ENCODE results near the gene KIF1B. TPM values are rescaled to one million over a fixed set of nuclear protein-coding genes. Genes with fewer than 3 reads are reported as not detected.

The KIF1B gene
- total and polyA plus RNA-seq, 2 donors (not counting 1 experiment from before 2014, with no cell fraction given): 3.5 to 16.4 TPM

GRCh38 chr1:10171105-10171767 lies 39.1 kb upstream of the KIF1B start:
- peaks cover 4% of the 10 kb centered on the region for H3K4me1 Mint-ChIP-seq
- Histone ChIP-seq H2AFZ (ENCODE audit: insufficient read depth, low read depth, low read length, poor library complexity, severe bottlenecking) (no peak overlapping the region), H3K79me2 (ENCODE audit: control insufficient read depth, insufficient read depth, low read length) (no peaks in the 10 kb centered on the region), H3K4me3 (ENCODE audit: control extremely low read depth in 1 of 5, extremely low read depth in 1 of 5, insufficient read depth in 1 of 5, low read depth in 2 of 5, low read length in 4 of 5) (no peak overlapping the region), H3K4me2 (replicated peaks; ENCODE audit: low read depth, low read length, poor library complexity, severe bottlenecking) (no peak overlapping the region), H3K9me3 (ENCODE audit: control extremely low read depth in 1 of 3, control insufficient read depth in 2 of 3, insufficient read depth in 1 of 3, low read length in 2 of 3) (no peaks in the 10 kb centered on the region), H3K27ac (ENCODE audit: low read length in 2 of 2) (no peak overlapping the region), H3K4me1 (ENCODE audit: control insufficient read depth in 2 of 2, insufficient read depth in 2 of 2, low read length in 2 of 2) (no peaks in the 10 kb centered on the region), H3K9ac (ENCODE audit: low read length) (no peak overlapping the region), H3K36me3 (replicated peaks in 1 of 2; ENCODE audit: control extremely low read depth in 1 of 2, control insufficient read depth in 1 of 2, extremely low read depth in 1 of 2, insufficient read depth in 2 of 2, low read length in 1 of 2) (peaks cover 2 to 41% of the 10 kb centered on the region in 2 experiments), H4K20me1 (ENCODE audit: control insufficient read depth, insufficient read depth, low read length, poor library complexity, severe bottlenecking) (no peaks in the 10 kb centered on the region), H3K27me3 (replicated peaks in 1 of 4; ENCODE audit: control extremely low read depth in 1 of 4, control insufficient read depth in 3 of 4, insufficient read depth in 4 of 4, low read length in 3 of 4) (no peaks in the 10 kb centered on the region)
- no peak for TF ChIP-seq EZH2 (IDR thresholded peaks at IDR 0.05; ENCODE audit: borderline replicate concordance, insufficient read depth, low read depth, low read length, poor library complexity, severe bottlenecking)
- TF ChIP-seq, protein P1, sequence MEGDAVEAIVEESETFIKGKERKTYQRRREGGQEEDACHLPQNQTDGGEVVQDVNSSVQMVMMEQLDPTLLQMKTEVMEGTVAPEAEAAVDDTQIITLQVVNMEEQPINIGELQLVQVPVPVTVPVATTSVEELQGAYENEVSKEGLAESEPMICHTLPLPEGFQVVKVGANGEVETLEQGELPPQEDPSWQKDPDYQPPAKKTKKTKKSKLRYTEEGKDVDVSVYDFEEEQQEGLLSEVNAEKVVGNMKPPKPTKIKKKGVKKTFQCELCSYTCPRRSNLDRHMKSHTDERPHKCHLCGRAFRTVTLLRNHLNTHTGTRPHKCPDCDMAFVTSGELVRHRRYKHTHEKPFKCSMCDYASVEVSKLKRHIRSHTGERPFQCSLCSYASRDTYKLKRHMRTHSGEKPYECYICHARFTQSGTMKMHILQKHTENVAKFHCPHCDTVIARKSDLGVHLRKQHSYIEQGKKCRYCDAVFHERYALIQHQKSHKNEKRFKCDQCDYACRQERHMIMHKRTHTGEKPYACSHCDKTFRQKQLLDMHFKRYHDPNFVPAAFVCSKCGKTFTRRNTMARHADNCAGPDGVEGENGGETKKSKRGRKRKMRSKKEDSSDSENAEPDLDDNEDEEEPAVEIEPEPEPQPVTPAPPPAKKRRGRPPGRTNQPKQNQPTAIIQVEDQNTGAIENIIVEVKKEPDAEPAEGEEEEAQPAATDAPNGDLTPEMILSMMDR (IDR thresholded peaks at IDR 0.05): no peak
- DNase-seq (no peak), ATAC-seq (ENCODE audit: low read depth) (no peak)
- intact Hi-C loops (cut with micrococcal nuclease): no loop called here
- CTCF ChIA-PET: no interaction called here
- H3K27me3 Mint-ChIP-seq: no peaks in the 10 kb centered on the region
- H3K9me3 Mint-ChIP-seq (ENCODE audit: insufficient read depth): peaks cover 5% of the 10 kb centered on the region
- H3K27ac Mint-ChIP-seq: no peak overlapping the region
- no peak overlapping the region for H3K4me3 Mint-ChIP-seq
- WGBS (ENCODE audit: insufficient coverage): 95% methylated on average over 12 of the region's 16 CpGs
- POLR2A ChIA-PET: no interaction called here

GRCh38 chr1:10171995-10172669 lies 38.2 kb upstream of the KIF1B start:
- no peak for DNase-seq
- H2AFZ ChIP-seq (ENCODE audit: insufficient read depth, low read depth, low read length, poor library complexity, severe bottlenecking): no peak overlapping the region
- H3K27ac Mint-ChIP-seq: no peak overlapping the region
- peaks cover 4% of the 10 kb centered on the region for H3K4me1 Mint-ChIP-seq
- H3K27ac ChIP-seq (ENCODE audit: low read length in 2 of 2): no peak overlapping the region
- H3K4me2 ChIP-seq (replicated peaks; ENCODE audit: low read depth, low read length, poor library complexity, severe bottlenecking): no peak overlapping the region
- ChIA-PET POLR2A (no interaction called here), CTCF (no interaction called here)
- H3K27me3 ChIP-seq (replicated peaks in 1 of 4; ENCODE audit: control extremely low read depth in 1 of 4, control insufficient read depth in 3 of 4, insufficient read depth in 4 of 4, low read length in 3 of 4): no peaks in the 10 kb centered on the region
- H4K20me1 ChIP-seq (ENCODE audit: control insufficient read depth, insufficient read depth, low read length, poor library complexity, severe bottlenecking): no peaks in the 10 kb centered on the region
- H3K27me3 Mint-ChIP-seq: no peaks in the 10 kb centered on the region
- intact Hi-C loops (cut with micrococcal nuclease): no loop called here
- H3K9me3 Mint-ChIP-seq (ENCODE audit: insufficient read depth): peaks cover 5% of the 10 kb centered on the region
- no peaks in the 10 kb centered on the region for H3K9me3 ChIP-seq (ENCODE audit: control extremely low read depth in 1 of 3, control insufficient read depth in 2 of 3, insufficient read depth in 1 of 3, low read length in 2 of 3)
- 93% methylated on average over 5 of the region's 8 CpGs for WGBS (ENCODE audit: insufficient coverage)
- no peak overlapping the region for H3K4me3 ChIP-seq (ENCODE audit: control extremely low read depth in 1 of 5, extremely low read depth in 1 of 5, insufficient read depth in 1 of 5, low read depth in 2 of 5, low read length in 4 of 5)
- H3K36me3 ChIP-seq (replicated peaks in 1 of 2; ENCODE audit: control extremely low read depth in 1 of 2, control insufficient read depth in 1 of 2, extremely low read depth in 1 of 2, insufficient read depth in 2 of 2, low read length in 1 of 2): peaks cover 2 to 40% of the 10 kb centered on the region in 2 experiments
- TF ChIP-seq, protein P1 (IDR thresholded peaks at IDR 0.05): no peak
- TF ChIP-seq EZH2 (IDR thresholded peaks at IDR 0.05; ENCODE audit: borderline replicate concordance, insufficient read depth, low read depth, low read length, poor library complexity, severe bottlenecking): no peak
- no peaks in the 10 kb centered on the region for H3K4me1 ChIP-seq (ENCODE audit: control insufficient read depth in 2 of 2, insufficient read depth in 2 of 2, low read length in 2 of 2)
- H3K4me3 Mint-ChIP-seq: no peak overlapping the region
- H3K9ac ChIP-seq (ENCODE audit: low read length): no peak overlapping the region
- ATAC-seq (ENCODE audit: low read depth): no peak
- no peaks in the 10 kb centered on the region for H3K79me2 ChIP-seq (ENCODE audit: control insufficient read depth, insufficient read depth, low read length)

Data from B cell (primary cell).